ENCODE data around the gene TAB2. TPM values are rescaled to one million over a fixed set of nuclear protein-coding genes. Genes with fewer than 3 reads are reported as not detected.

TAB2 gene
- total RNA-seq, 1 experiment from 2014 or later = 14.7 TPM

DNA sequence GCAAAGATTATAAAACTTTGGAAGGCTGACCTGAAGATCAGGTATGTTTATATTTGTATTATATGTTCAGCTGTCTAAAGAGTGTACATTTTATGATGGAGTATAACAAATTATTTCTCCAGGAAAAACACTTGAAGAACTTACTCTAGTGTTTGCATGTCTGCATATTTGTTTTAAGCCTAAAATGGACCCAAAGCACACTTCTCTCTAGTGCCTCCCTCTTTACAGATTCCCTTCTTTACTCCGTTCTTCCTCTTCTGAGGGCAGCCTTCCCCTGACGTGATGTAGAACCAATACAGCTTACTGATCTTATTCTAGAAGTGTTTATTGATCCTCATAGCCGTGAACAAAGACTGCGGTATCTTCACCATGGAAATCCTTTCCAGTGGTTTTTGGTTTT lies 96.5 kb downstream of the TAB2 start:
- DNase-seq = no peak
- peaks cover 7% of the 10 kb centered on the region; the same call in 1 of the 2 replicates for H3K36me3 ChIP-seq (ENCODE audit: low read depth, low read length)
- H3K27ac ChIP-seq (ENCODE audit: low read length) = no peak overlapping the region
- no peaks in the 10 kb centered on the region for H4K20me1 ChIP-seq (ENCODE audit: low read length)
- H2AFZ ChIP-seq (ENCODE audit: low read length) = no peak overlapping the region
- TF ChIP-seq, protein P1, sequence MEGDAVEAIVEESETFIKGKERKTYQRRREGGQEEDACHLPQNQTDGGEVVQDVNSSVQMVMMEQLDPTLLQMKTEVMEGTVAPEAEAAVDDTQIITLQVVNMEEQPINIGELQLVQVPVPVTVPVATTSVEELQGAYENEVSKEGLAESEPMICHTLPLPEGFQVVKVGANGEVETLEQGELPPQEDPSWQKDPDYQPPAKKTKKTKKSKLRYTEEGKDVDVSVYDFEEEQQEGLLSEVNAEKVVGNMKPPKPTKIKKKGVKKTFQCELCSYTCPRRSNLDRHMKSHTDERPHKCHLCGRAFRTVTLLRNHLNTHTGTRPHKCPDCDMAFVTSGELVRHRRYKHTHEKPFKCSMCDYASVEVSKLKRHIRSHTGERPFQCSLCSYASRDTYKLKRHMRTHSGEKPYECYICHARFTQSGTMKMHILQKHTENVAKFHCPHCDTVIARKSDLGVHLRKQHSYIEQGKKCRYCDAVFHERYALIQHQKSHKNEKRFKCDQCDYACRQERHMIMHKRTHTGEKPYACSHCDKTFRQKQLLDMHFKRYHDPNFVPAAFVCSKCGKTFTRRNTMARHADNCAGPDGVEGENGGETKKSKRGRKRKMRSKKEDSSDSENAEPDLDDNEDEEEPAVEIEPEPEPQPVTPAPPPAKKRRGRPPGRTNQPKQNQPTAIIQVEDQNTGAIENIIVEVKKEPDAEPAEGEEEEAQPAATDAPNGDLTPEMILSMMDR (conservative IDR thresholded peaks at IDR 0.05; ENCODE audit: low read depth, low read length) = no peak
- TF ChIP-seq EZH2 (IDR thresholded peaks at IDR 0.05; ENCODE audit: low read length, unreplicated experiment) = no peak
- TF ChIP-seq EZH2phosphoT487 (IDR thresholded peaks at IDR 0.05; ENCODE audit: borderline replicate concordance, low read length) = no peak
- H3F3A ChIP-seq (ENCODE audit: low read length, unreplicated experiment) = no peaks in the 10 kb centered on the region
- intact Hi-C loops (cut with micrococcal nuclease) = no loop called here
- H3K9me3 ChIP-seq (ENCODE audit: low read length) = no peaks in the 10 kb centered on the region
- ATAC-seq = no peak
- H3K4me1 ChIP-seq (ENCODE audit: insufficient read depth, low read length) = no peaks in the 10 kb centered on the region
- POLR2A ChIA-PET (ENCODE audit: unreplicated experiment) = interaction anchor here (0.6 kb wide), 1 partner anchor 81 kb away, joined by 3 read pairs; no protein-coding TSS in a partner anchor
- H3K9ac ChIP-seq (ENCODE audit: low read length) = no peak overlapping the region
- H3K79me2 ChIP-seq (ENCODE audit: low read length) = no peaks in the 10 kb centered on the region
- no peaks in the 10 kb centered on the region for H3K27me3 ChIP-seq (ENCODE audit: low read length)
- no peak overlapping the region for H3K4me3 ChIP-seq (ENCODE audit: low read length)
- no TSS peak for BruUV-seq (replicated peaks)
- H3K9me2 ChIP-seq (replicated peaks; ENCODE audit: low read length) = no peaks in the 10 kb centered on the region
- CTCF ChIA-PET = no interaction called here
- H3K4me2 ChIP-seq (ENCODE audit: low read length) = no peak overlapping the region

DNA sequence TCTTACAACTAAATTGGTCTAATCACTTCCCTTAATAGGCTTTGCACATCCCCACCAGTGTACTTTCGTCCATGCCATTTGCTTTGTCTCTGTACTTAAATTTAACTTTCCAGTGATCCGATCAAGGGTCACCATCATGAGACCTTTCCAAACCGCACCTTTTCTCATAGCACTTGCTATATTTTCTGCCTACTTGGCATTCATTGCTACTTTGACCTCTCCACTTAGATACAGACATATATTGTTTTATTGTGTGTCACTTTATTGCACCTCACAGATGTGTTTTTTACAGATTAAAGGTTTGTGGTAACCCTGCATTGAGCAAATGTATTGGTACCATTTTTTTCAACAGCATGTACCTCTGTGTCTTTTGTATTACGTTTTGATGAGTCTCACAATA lies 97.3 kb downstream of the TAB2 start:
- Histone ChIP-seq H3K9me2 (replicated peaks; ENCODE audit: low read length) (no peaks in the 10 kb centered on the region), H3K4me1 (ENCODE audit: insufficient read depth, low read length) (no peaks in the 10 kb centered on the region), H3K36me3 (ENCODE audit: low read depth, low read length) (peaks cover 3% of the 10 kb centered on the region; the same call in 1 of the 2 replicates), H3F3A (ENCODE audit: low read length, unreplicated experiment) (no peaks in the 10 kb centered on the region), H3K27me3 (ENCODE audit: low read length) (no peaks in the 10 kb centered on the region), H4K20me1 (ENCODE audit: low read length) (no peaks in the 10 kb centered on the region), H3K4me2 (ENCODE audit: low read length) (no peak overlapping the region), H3K27ac (ENCODE audit: low read length) (no peak overlapping the region), H3K9ac (ENCODE audit: low read length) (no peak overlapping the region), H3K9me3 (ENCODE audit: low read length) (no peaks in the 10 kb centered on the region), H3K4me3 (ENCODE audit: low read length) (no peak overlapping the region), H2AFZ (ENCODE audit: low read length) (no peak overlapping the region), H3K79me2 (ENCODE audit: low read length) (no peaks in the 10 kb centered on the region)
- TF ChIP-seq, protein P1 (conservative IDR thresholded peaks at IDR 0.05; ENCODE audit: low read depth, low read length) = no peak
- TF ChIP-seq EZH2 (IDR thresholded peaks at IDR 0.05; ENCODE audit: low read length, unreplicated experiment) (no peak), EZH2phosphoT487 (IDR thresholded peaks at IDR 0.05; ENCODE audit: borderline replicate concordance, low read length) (no peak)
- CTCF ChIA-PET = no interaction called here
- no peak for DNase-seq
- intact Hi-C loops (cut with micrococcal nuclease) = no loop called here
- POLR2A ChIA-PET (ENCODE audit: unreplicated experiment) = interaction anchor here (0.6 kb wide), 1 partner anchor 82 kb away, joined by 3 read pairs; no protein-coding TSS in a partner anchor
- no TSS peak for BruUV-seq (replicated peaks)
- no peak for ATAC-seq

DNA sequence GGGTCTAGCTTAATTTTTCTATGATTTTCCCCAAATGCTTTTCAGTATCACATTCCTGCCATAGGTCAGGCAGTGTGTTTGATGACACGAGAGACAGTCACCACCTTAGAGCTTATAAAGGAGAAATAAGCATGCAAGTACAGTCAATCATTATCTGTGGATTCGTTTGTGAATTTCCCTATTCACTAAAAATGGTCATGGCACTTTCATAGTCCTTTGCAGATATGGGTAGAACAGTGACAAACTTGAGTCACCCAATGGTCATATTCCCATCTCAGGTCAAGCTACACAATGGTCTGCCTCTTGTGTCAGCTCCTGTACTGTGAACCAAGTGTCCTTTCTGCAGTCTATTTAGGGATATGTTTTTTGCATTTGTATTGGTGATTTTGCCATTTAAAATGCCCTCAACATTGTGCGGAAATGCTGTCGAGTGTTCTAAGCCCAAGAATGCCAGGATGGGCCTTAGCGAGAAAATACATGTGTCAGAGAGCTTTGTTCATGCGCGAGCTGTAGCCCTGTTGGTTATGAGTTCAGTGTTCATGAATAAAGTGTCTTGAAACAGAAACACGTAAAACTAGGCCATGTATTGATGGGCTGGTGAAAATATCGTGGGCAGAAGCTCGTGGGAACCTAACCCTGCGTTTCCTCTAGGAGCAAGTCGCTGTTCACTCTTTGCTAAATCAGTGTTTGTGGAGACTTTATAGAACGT lies 102.3 kb downstream of the TAB2 start:
- BruUV-seq (replicated peaks) = no TSS peak
- Histone ChIP-seq H3K4me3 (ENCODE audit: low read length) (no peak overlapping the region), H3K79me2 (ENCODE audit: low read length) (no peaks in the 10 kb centered on the region), H3K9me2 (replicated peaks; ENCODE audit: low read length) (no peaks in the 10 kb centered on the region), H3K27ac (ENCODE audit: low read length) (no peak overlapping the region), H3K9me3 (ENCODE audit: low read length) (no peaks in the 10 kb centered on the region), H3K36me3 (ENCODE audit: low read depth, low read length) (no peaks in the 10 kb centered on the region), H3K27me3 (ENCODE audit: low read length) (no peaks in the 10 kb centered on the region), H4K20me1 (ENCODE audit: low read length) (no peaks in the 10 kb centered on the region), H3K4me1 (ENCODE audit: insufficient read depth, low read length) (no peaks in the 10 kb centered on the region), H3F3A (ENCODE audit: low read length, unreplicated experiment) (no peaks in the 10 kb centered on the region), H2AFZ (ENCODE audit: low read length) (no peak overlapping the region), H3K9ac (ENCODE audit: low read length) (no peak overlapping the region), H3K4me2 (ENCODE audit: low read length) (no peak overlapping the region)
- ChIA-PET CTCF (no interaction called here), POLR2A (ENCODE audit: unreplicated experiment) (no interaction called here)
- intact Hi-C loops (cut with micrococcal nuclease) = no loop called here
- ATAC-seq (no peak), DNase-seq (no peak)
- TF ChIP-seq, protein P1 (conservative IDR thresholded peaks at IDR 0.05; ENCODE audit: low read depth, low read length) = no peak
- TF ChIP-seq EZH2phosphoT487 (IDR thresholded peaks at IDR 0.05; ENCODE audit: borderline replicate concordance, low read length) (no peak), EZH2 (IDR thresholded peaks at IDR 0.05; ENCODE audit: low read length, unreplicated experiment) (no peak)
